K562 (cell line): ENCODE results near the gene TXLNB. TPM values are rescaled to one million over a fixed set of nuclear protein-coding genes. Genes with fewer than 3 reads are reported as not detected.

Experiments
- ATAC-seq: fragments of 200-7000 bp; cut with Tn5 transposase; 3 replicates; pipeline ENCODE4 v1.9.1; 2020; ENCODE audit warnings: moderate library complexity
- BruUV-seq: library from RNA; stranded (reverse); fragments of 400-500 nt; replicated peaks from 2 replicates; lab custom pipeline; 2021; lab: Mats Ljungman, UMichigan
- CTCF ChIA-PET: fragments of 300-600 bp; formaldehyde crosslinking; extraction: SDS; loops from one replicate; lab custom pipeline; 2021; ENCODE audit warnings: low intra/inter-chr PET ratio; lab: Yijun Ruan, JAX
- POLR2A ChIA-PET: fragments of 300-600, 350-650 bp; sonication (Branson Sonifier 250); formaldehyde crosslinking; extraction: SDS; loops from one replicate; lab custom pipeline; 2021; ENCODE audit warnings: antibody characterized with exemption, inconsistent platforms; lab: Yijun Ruan, JAX
- DNase-seq, 4 experiments: peaks; one replicate each; pipeline versions ENCODE4 v3.0.0 to v3.0.0-alpha.2; 2011 to 2018; ENCODE audit warnings: low spot score in 3 of 4, mixed read lengths in 3 of 4; ENCODE audit errors: extremely low read depth in 1 of 4
- FAIRE-seq: peaks from 2 replicates; lab custom pipeline; 2011; peaks lifted over from hg19 to GRCh38; lab: Jason Lieb, UNC
- H2AFZ ChIP-seq: 2 replicates; pipeline ENCODE4 v1.6.0; 2011; ENCODE audit warnings: low read depth, low read length, control low read depth, inconsistent platforms
- H3K27ac ChIP-seq: fragments of 200-600 bp; 3 replicates; pipeline ENCODE4 v1.8.0; 2011; ENCODE audit warnings: low read depth, mild to moderate bottlenecking, control low read depth, inconsistent platforms, low read length, moderate library complexity, mixed read lengths; ENCODE audit errors: extremely low read depth
- H3K27me3 ChIP-seq, 2 experiments: fragments of 300-600 bp in 1 of 2; 2 replicates in 1 of 2; 3 replicates in 1 of 2; pipeline versions ENCODE4 v1.6.0 to v1.8.0; 2011; ENCODE audit warnings: inconsistent platforms in 2 of 2, low read length in 2 of 2, mild to moderate bottlenecking in 1 of 2, mixed read lengths in 1 of 2, moderate library complexity in 1 of 2; ENCODE audit not compliant: control insufficient read depth in 2 of 2, insufficient read depth in 2 of 2
- H3K36me3 ChIP-seq: fragments of 300-600 bp; 3 replicates; pipeline ENCODE4 v1.8.0; 2011; ENCODE audit warnings: mild to moderate bottlenecking, low read length, inconsistent platforms; ENCODE audit not compliant: control insufficient read depth, insufficient read depth
- H3K4me1 ChIP-seq, 2 experiments: fragments of 200-600 bp in 1 of 2; replicated peaks in 1 of 2; 2 replicates in 1 of 2; 3 replicates in 1 of 2; pipeline versions ENCODE4 v1.5.1 to v1.8.0; 2011; ENCODE audit warnings: inconsistent platforms in 2 of 2, low read length in 2 of 2, mild to moderate bottlenecking in 1 of 2, mixed read lengths in 1 of 2, moderate library complexity in 1 of 2; ENCODE audit not compliant: control insufficient read depth in 2 of 2, insufficient read depth in 2 of 2
- H3K4me2 ChIP-seq: 2 replicates; pipeline ENCODE4 v1.6.1; 2011; ENCODE audit warnings: low read length, control low read depth, inconsistent platforms, mixed read lengths; ENCODE audit not compliant: insufficient read depth
- H3K4me3 ChIP-seq: fragments of 200-600 bp; sonication (generic), shearing (Covaris generic); 2 replicates; pipeline ENCODE4 v1.5.1; 2016; ENCODE audit warnings: control low read depth, inconsistent platforms
- H3K79me2 ChIP-seq: fragments of 200-600 bp; 3 replicates; pipeline ENCODE4 v1.8.0; 2011; ENCODE audit warnings: low read length, inconsistent platforms; ENCODE audit not compliant: control insufficient read depth, insufficient read depth
- H3K9ac ChIP-seq, 2 experiments: 2 replicates each; pipeline versions ENCODE4 v1.6.0 to v1.6.1; 2011; ENCODE audit warnings: low read depth in 2 of 2, low read length in 2 of 2, control low read depth in 1 of 2, inconsistent platforms in 1 of 2, mild to moderate bottlenecking in 1 of 2, mixed read lengths in 1 of 2; ENCODE audit not compliant: insufficient read depth in 1 of 2
- H3K9me1 ChIP-seq: one replicate; pipeline ENCODE4 v1.6.0; 2011; ENCODE audit warnings: inconsistent platforms, mild to moderate bottlenecking, low read length, moderate library complexity; ENCODE audit not compliant: control insufficient read depth, insufficient read depth
- H3K9me3 ChIP-seq: replicated peaks from 2 replicates; pipeline ENCODE4 v1.5.1; 2011; ENCODE audit warnings: low read depth, low read length, inconsistent platforms; ENCODE audit not compliant: control insufficient read depth, insufficient read depth
- H4K20me1 ChIP-seq: replicated peaks from 2 replicates; pipeline ENCODE4 v1.6.1; 2011; ENCODE audit warnings: low read length, inconsistent platforms, mixed read lengths; ENCODE audit not compliant: control insufficient read depth, insufficient read depth
- HOMEZ ChIP-seq: fragments of 250-450 bp; sonication (Bioruptor Pico); IDR thresholded peaks from 2 replicates; pipeline ENCODE4 v1.4.0; 2020; ENCODE audit warnings: mild to moderate bottlenecking, moderate library complexity
- KDM5B ChIP-seq: fragments of 200-600 bp; sonication (generic); IDR thresholded peaks from 2 replicates; pipeline ENCODE4 v1.6.1; 2012; ENCODE audit warnings: low read depth, mild to moderate bottlenecking, moderate library complexity, low read length, control low read depth, inconsistent platforms; ENCODE audit not compliant: insufficient replicate concordance
- MAFG ChIP-seq: fragments of 450-650 bp; conservative IDR thresholded peaks from 2 replicates; pipeline ENCODE4 v1.6.1; 2016; ENCODE audit warnings: missing genetic modification characterization, missing compliant biosample characterization
- ZNF121 ChIP-seq: sonication (generic); formaldehyde crosslinking; conservative IDR thresholded peaks from 2 replicates; pipeline ENCODE4 v1.8.0; 2022; ENCODE audit warnings: missing genetic modification reagents
- ZNF197 ChIP-seq: fragments of 200-800 bp; sonication (Bioruptor generic); IDR thresholded peaks from 2 replicates; pipeline ENCODE4 v1.6.1; 2016; ENCODE audit warnings: low read depth, missing genetic modification characterization, missing compliant biosample characterization
- WGBS: fragments of 100-300 bp; shearing (Covaris generic); methylation state at CpG from one replicate; pipeline ENCODE4 v1.1.6; 2016; ENCODE audit warnings: low coverage, mixed read lengths; ENCODE audit not compliant: insufficient coverage; ENCODE audit errors: missing lambda C conversion rate; 5-methylcytosine and 5-hydroxymethylcytosine counted together
- in situ Hi-C: fragments of 300-500 bp; cut with MboI; formaldehyde crosslinking; loops from 4 replicates; pipeline ENCODE4 v1.15.0; 2018; ENCODE audit warnings: inconsistent platforms, mixed read lengths
- intact Hi-C: fragments of 100-400 bp; cut with micrococcal nuclease; formaldehyde crosslinking; loops from 2 replicates; pipeline ENCODE4 v1.14.2; 2022
- polyA plus RNA-seq, 8 experiments: library from polyadenylated mRNA; depleted of rRNA in 4 of 8; stranded (reverse) in 5 of 8; unstranded in 3 of 8; fragments of >200 nt; fragmentation: Nextera tagmentation in 2 of 8; fragmentation: Illumina TruSeq in 1 of 8; extraction: Ambion mirVana in 2 of 8; extraction: Trizol in 1 of 8; gene quantifications; 2 replicates each; pipeline versions ENCODE4 v1.2.1 to v1.2.3, GENCODE V29; 2011 to 2014; ENCODE audit warnings: inconsistent platforms in 1 of 8, missing spikeins in 1 of 8
- total RNA-seq, 7 experiments: library from RNA; depleted of rRNA in 6 of 7; stranded (reverse); fragments of >200 nt in 6 of 7; fragmentation: Illumina TruSeq in 2 of 7; extraction: Trizol in 2 of 7; gene quantifications; 2 replicates each; pipeline versions ENCODE4 v1.2.1 to v1.2.3, GENCODE V29; 2011 to 2021; ENCODE audit warnings: low replicate concordance in 1 of 7
- TF ChIP-seq, protein P1 (sequence below): sonication (generic); formaldehyde crosslinking; IDR thresholded peaks from 2 replicates; pipeline ENCODE4 v1.8.1; 2023; ENCODE audit warnings: mild to moderate bottlenecking, missing genetic modification reagents

Gene TXLNB
- total and polyA plus RNA-seq, 9 of the 15 experiments (the other 6 are each of a cell fraction or from before 2014, with no cell fraction given) = not detected

DNA sequence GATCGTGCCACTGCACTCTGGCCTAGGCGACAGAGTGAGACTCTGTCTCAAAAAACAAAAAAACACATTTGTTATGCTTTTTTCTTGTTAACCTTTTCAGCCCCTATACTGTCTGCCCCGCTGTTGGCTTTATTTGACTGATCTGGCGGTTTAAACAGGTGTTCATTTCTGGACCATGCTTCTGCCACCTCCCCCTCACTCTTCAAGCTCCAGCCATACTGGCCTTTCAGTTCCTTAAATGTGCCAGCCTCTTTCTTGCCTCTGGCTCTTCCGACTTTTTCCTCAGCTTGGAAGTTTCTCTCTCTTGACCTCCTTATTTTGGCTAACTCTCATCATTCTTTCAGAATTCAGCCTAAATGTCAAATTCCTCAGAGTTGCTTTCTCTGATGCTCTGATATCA is 35.2 kb upstream of the TXLNB start:
- no peaks in the 10 kb centered on the region for H3K9me1 ChIP-seq
- H3K4me3 ChIP-seq = no peak overlapping the region
- no TSS peak for BruUV-seq
- H4K20me1 ChIP-seq = no peaks in the 10 kb centered on the region
- POLR2A ChIA-PET = interaction anchor here (0.9 kb wide), 1 partner anchor 8 kb away, joined by 3 read pairs; no protein-coding TSS in a partner anchor
- TF ChIP-seq KDM5B = no peak
- no peak for TF ChIP-seq MAFG
- no peak for TF ChIP-seq ZNF121 (CRISPR knock-in tag)
- no peak for TF ChIP-seq ZNF197
- no peak for TF ChIP-seq HOMEZ (CRISPR knock-in tag)
- TF ChIP-seq, protein P1, sequence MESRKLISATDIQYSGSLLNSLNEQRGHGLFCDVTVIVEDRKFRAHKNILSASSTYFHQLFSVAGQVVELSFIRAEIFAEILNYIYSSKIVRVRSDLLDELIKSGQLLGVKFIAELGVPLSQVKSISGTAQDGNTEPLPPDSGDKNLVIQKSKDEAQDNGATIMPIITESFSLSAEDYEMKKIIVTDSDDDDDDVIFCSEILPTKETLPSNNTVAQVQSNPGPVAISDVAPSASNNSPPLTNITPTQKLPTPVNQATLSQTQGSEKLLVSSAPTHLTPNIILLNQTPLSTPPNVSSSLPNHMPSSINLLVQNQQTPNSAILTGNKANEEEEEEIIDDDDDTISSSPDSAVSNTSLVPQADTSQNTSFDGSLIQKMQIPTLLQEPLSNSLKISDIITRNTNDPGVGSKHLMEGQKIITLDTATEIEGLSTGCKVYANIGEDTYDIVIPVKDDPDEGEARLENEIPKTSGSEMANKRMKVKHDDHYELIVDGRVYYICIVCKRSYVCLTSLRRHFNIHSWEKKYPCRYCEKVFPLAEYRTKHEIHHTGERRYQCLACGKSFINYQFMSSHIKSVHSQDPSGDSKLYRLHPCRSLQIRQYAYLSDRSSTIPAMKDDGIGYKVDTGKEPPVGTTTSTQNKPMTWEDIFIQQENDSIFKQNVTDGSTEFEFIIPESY (CRISPR knock-in tag) = no peak
- no peak overlapping the region for H3K4me2 ChIP-seq
- no peak overlapping the region for H3K9ac ChIP-seq
- ATAC-seq (no peak), DNase-seq (no peak), FAIRE-seq (no peak)
- no peaks in the 10 kb centered on the region for H3K79me2 ChIP-seq
- no peak overlapping the region for H2AFZ ChIP-seq
- WGBS = 2% methylated on average over 5 of the region's 5 CpGs
- H3K36me3 ChIP-seq = no peaks in the 10 kb centered on the region
- CTCF ChIA-PET = no interaction called here
- no peaks in the 10 kb centered on the region for H3K9me3 ChIP-seq
- H3K27me3 ChIP-seq = peaks cover 7 to 14% of the 10 kb centered on the region in 2 experiments; a peak in 3 of 5 replicates
- intact Hi-C loops (no loop called here), in situ Hi-C loops (no loop called here)
- H3K4me1 ChIP-seq = peaks cover 0 to 6% of the 10 kb centered on the region in 2 experiments; a peak in 1 of 5 replicates
- no peak overlapping the region for H3K27ac ChIP-seq
